ENCODE measurements around the gene PPP1R37.

The PPP1R37 gene

DNA sequence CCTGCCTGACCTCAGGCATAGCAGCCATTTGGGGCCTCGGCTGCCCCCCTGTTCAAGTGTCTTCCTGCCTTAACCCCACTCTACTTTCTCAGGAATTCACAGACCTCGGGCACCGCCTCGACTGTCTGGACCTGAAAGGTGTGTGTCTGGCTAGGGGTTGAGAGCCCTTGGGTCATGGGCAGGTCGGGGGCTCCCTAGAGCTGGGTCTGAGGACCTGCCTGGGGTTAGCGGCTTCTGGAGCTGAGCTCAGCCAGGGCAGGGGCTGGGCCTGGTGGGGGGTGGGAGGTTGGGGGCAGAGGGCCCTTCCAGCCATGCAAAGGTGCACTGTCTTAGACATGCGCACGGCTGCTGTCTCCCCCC, 47.1 kb downstream of the PPP1R37 start:
- no peak for DNase-seq

DNA sequence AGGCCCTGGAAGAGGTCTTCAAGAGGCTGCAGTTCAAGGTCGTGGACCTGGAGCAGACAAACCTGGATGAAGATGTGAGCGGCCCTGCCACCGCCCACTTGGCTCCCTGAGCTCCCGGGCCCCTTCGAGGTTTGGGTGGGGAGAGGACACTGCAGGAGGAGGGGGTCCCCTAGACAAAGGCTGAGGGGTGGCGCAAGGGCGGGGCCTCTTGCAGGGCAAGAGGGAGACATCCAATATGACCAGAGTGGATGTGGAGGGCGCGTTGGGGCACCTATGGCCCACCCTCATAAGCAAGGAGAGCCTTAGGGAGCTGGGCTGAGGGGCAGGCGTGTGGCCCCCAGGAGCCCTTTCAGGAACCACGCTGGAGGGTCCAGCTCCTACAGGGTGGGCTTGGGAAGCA, 47.6 kb downstream of the PPP1R37 start:
- DNase-seq = no peak

DNA sequence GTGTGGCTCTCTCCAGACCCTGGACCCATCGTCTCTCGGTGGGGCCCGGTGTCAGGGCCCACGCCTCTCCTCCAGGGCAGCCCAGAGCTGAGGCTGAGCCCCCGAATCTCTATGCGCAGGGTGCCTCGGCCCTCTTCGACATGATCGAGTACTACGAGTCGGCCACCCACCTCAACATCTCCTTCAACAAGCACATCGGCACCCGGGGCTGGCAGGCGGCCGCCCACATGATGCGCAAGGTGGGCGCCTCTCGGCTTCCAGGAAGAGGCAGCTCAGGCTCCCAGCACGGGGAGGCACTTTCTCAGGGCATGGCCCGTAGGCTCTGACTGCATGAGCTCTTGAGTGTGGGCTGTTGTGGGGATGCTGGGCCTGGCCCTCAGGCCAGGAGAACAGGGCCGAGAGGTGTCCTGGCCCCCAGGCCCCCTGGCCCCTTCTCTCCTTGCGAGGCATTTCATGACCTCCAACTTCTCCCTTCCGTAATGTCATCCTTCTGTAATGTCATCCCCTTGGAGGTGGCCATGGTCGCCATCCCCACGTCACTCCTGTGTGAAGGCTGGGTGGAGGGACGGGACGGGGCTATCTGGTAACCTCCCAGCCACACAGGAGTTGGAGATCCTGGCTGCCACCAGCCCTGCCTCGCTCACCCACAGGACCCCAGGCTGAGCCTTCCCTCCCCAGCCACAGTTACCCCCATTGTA, 48.4 kb downstream of the PPP1R37 start:
- DNase-seq = no peak

DNA sequence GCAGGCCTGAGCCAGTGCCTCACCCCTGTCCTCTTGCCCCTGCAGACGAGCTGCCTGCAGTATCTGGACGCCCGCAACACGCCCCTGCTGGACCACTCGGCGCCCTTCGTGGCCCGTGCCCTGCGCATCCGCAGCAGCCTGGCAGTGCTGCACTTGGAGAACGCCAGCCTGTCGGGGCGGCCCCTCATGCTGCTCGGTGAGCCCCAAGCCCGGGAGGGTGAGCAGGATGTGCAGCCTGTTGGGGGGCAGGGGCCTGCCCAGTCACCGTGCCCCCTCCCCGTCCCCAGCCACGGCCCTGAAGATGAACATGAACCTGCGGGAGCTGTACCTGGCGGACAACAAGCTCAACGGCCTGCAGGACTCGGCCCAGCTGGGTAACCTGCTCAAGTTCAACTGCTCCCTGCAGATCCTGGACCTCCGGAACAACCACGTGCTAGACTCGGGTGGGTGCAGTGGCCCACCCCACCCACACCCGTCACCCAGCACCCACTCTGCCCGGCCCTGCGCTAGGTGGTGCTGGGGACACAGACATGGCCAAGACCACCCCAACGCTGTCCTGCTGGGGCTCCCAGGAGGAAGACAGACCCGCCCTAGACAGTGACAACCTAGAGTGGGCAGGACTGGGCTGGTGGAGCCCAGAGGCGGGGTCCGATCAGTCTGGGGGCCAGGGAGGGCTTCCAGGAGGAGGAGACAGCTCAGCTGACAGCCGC, 49.2 kb downstream of the PPP1R37 start:
- no peak for DNase-seq

DNA sequence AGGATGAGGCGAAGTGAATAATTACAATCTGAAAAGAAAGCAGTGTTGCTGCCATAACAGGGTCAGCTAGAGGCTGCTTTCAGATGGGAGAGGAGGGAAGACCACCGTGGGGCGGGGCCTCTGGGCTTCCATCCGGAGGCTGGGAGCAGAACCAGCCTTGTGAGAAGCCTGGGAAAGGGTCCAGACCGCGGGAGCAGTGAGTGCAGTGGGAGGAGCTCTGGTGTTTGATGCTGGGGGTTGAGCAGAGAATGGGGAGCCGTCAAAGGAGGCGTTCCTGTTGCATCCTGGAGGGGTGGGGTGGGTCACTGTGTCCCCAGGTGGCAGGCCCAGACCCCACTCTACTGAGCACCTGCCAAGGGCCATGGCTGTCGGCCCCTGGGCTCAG, 49.7 kb downstream of the PPP1R37 start:
- no peak for DNase-seq

DNA sequence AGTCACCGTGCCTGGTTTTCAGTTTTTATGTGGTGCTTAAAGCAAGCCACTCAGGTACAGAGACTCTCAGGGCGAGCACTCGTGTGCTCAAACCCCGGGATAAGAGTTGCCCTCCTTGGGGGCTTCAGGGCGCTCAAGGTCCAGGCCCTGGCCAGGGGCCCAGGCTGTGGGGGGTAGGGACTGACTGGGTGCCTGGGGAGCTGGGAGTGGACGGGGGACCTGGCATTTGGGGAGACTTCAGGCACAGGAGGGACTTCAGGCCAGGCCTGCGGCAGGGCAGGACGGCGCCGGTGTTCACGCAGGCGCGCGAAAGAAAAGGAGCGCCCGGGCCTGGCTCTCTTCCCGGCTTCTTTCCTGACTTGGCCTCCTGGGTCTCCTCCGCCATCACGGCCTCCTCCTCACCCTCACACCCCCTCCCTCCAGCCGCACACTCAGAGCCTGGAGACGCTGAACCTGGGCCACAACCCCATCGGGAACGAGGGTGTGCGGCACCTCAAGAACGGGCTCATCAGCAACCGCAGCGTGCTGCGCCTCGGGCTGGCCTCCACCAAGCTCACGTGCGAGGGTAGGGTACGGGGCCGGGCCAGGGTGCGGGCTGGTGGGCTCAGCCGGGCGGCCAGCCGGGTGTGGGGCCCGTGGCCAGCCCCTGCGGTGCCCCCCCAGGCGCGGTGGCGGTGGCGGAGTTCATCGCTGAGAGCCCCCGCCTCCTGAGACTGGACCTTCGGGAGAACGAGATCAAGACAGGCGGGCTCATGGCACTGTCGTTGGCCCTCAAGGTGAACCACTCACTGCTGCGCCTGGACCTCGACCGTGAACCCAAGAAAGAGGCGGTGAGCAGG, 51.7 kb downstream of the PPP1R37 start:
- DNase-seq = no peak

DNA sequence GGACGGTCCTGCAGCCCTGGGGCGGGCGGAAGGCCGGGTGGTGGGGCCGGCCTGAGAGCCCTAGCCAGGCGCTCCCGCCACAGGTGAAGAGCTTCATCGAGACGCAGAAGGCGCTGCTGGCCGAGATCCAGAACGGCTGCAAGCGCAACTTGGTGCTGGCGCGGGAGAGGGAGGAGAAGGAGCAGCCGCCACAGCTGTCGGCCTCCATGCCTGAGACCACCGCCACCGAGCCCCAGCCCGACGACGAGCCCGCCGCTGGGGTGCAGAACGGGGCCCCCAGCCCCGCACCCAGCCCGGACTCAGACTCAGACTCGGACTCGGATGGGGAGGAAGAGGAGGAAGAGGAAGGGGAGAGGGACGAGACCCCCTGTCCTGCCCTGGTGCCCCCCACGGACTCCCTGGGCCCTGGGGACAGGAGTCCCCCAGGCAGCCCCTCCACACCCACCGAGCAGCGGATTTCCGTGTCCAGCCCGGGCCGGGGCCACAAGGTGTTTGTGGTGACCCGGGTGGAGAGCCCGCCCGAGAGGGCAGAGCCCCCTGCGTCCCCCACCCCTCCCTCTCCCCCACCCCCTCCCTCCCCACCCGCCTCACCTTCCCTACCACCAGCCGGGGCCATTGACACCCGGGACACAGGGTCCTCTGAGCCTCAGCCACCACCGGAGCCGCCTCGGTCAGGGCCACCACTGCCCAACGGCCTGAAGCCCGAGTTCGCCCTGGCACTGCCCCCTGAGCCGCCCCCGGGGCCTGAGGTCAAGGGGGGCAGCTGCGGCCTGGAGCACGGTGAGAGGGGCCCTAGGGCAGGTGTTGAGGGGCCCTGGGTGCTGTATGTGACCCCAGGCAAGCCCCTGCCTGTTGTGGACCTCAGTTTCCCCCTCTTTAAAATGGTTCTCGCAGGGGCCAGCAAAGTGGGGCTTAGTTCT, 52.6 kb downstream of the PPP1R37 start:
- DNase-seq = no peak

DNA sequence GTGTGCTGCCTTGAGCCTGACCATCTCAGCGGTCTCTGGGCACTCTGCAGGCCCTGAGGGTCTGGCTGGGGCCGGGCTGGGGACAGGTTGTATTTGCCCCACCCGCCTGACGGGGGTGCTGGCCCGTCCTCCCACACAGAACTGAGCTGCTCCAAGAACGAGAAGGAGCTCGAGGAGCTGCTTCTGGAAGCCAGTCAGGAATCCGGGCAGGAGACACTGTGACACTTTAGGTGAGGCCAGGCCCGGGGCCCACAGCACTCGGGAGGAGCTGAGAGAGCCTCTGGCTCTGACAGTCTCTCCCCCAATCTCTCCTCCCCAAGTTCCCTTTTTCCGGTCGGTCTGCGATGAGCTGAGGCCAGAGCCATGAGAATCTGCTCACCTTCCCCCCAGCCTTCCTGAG, 53.3 kb downstream of the PPP1R37 start:
- no peak for DNase-seq

DNA sequence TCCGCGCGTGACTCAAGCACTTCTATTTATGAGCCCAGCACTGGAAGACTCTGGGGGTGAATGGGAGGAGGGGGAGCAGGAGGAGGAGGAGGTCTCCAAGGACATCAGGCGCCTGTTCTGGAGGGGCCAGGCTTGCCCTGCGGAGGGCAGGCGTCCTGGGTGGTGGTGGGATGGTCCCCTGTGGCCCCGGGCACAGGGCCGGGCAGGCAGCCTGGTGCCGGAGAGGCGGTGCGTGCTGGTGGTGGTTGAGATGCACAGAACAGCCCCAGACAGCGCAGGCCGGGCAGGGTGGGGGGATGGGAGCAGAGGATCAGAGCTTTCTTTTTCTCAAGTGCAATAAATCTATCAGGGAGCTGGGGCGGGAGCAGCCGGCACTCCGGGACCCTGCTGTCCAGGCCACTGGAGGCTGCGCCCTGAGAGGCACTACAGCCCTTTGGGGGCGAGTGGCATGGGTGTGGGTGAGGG, 53.8 kb downstream of the PPP1R37 start:
- DNase-seq = no peak

DNA sequence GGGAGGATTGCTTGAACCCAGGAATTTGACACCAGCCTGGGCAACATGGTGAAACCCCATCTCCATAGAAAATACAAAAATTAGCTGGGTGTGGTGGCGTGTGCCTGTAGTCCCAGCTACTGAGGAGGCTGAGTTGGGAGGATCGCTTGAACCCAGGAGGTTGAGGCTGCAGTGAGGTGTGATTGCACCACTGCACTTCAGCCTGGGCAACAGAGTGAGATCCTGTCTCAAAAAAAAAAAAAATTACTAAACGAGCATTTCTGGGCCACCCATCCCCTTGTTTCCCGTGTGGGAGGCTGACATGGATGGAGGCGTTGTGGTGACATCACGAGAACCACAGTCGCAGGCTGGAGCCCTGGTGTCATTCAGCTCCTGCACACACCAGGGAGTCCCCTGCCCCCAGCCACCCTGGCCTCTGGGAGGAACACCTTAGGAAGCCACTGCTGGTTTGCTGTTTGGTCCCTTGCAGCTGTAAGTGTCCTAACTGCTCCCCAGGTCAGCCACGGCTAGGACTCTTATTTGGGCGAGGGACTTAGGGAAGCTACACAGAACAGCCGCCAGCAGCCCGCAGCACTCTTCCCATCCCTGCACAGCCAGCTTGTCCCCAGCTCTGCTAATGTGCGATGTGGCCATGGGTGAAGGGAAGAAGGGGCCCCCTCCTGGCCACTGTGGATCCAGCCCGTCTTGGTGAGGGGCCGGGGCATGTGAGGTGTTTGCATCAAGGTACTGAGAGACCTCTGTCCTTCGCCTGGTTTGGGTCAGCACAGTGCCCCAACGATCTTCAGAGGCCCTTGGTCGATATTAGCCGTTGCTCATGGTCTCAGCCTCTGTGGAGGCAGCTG, 55.1 kb downstream of the PPP1R37 start:
- DNase-seq = no peak

DNA sequence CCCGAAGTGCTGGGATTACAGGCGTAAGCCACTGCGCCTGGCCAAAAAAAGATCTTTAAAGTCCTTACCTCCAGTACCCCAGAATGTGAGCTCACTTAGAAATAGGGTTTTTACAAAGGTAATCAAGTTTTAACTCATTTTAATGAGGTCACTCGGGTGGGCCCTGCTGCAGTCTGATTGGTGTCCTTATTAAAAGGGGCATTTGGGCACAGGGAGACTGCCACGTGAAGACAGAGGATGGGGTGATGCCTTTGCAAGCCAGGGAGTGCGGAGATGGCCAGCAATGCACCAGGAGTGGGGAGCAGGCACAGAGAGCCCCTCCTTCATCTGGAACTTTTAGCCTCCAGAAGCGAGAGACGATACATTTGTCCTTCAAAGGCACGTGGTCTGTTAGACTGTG, 56.1 kb downstream of the PPP1R37 start:
- no peak for DNase-seq

DNA sequence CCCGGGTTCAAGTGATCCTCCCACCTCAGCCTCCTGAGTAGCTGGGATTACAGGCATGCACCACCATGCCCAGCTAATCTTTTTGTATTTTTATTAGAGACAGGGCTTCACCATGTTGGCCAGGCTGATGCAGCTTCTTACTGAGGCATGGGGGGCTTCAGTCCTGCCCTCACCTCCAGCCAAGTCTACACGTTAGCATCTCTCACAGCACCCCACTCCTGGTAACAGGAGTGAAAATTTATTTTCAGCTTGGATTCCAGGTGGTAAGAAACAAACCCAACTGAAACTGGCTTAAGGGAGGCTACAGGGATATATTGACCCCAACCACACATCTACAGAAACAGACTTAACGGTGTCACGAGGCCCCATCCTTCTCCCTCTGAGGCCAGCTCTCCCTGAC, 57.2 kb downstream of the PPP1R37 start:
- no peak for DNase-seq

DNA sequence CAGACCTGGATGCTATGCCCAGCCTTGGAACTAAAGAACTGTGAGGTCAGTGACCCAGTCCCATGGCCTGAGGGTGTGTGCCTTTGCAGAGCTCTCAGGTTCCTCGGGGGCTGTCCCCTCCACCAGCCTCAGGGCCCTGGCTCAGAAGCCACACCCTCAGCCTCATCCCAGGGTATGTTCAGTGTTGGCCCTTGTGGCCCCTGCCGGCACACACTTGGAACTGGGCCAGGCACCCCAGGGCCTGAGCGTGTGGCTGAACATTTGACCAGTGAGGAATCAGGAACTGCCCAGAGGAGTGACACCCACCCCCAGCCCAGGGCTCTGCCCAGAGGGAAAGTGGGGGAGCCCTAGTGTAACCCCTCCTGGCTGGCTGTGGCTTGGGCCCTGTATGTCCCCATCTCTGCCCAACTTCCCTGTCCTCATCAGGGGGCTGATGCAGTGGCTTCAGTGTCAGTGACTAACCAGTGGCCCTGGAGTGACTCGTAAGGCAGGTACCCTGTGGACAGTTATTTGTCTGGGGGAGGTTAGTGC, 57.8 kb downstream of the PPP1R37 start:
- no peak for DNase-seq

DNA sequence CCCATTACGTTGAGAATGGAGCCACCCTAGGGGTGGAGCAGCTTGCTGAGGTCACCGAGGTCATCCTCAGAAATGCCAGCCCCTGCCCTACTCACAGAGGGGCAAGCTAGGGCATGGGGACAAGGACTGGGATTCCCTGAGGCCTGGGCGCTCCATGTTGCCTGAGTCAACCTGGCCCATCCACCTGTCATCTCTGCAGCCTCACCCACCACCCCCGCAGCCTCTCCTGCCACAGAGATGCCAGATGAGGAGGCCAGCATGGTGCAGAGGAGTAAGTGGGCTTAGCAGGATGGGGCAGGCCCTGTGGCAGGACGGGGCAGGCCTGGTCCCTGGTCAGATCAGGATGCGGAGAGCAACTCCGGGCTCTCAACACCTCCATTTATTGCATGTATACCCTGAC, 58.3 kb downstream of the PPP1R37 start:
- no peak for DNase-seq

DNA sequence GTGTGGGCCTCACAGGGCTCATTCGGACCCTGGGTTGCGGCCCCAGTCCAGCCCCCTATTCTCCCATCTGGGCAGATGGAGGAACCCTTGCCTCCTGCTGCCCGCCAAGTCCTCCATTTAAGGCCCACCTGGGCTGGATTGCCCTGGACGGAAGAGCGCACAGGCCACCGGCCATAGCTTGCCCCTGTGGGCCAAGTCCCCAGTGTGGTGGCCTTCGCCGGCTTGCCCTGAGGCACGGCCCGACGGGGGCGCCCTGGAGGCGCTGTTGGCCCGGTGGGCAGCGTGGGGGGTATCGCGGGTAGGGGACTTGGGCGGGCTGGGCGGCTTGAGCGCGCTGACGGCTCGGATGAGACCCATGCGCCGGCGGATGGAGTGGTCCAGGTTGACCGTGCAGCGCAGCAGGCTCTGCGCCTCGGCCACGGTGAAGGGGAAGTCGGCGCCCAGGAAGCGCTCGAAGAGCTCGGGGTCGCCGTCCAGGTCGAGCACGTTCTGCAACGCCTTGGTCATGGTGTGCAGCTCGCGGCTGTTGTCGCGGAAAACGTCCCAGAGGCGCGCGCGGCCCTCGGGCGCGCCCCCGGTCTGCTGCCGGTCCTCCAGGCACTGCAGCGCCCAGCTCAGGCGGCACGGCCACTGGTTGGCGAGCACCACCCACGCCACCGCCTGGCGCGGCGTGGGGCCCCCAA, 59.0 kb downstream of the PPP1R37 start:
- no peak for DNase-seq

DNA sequence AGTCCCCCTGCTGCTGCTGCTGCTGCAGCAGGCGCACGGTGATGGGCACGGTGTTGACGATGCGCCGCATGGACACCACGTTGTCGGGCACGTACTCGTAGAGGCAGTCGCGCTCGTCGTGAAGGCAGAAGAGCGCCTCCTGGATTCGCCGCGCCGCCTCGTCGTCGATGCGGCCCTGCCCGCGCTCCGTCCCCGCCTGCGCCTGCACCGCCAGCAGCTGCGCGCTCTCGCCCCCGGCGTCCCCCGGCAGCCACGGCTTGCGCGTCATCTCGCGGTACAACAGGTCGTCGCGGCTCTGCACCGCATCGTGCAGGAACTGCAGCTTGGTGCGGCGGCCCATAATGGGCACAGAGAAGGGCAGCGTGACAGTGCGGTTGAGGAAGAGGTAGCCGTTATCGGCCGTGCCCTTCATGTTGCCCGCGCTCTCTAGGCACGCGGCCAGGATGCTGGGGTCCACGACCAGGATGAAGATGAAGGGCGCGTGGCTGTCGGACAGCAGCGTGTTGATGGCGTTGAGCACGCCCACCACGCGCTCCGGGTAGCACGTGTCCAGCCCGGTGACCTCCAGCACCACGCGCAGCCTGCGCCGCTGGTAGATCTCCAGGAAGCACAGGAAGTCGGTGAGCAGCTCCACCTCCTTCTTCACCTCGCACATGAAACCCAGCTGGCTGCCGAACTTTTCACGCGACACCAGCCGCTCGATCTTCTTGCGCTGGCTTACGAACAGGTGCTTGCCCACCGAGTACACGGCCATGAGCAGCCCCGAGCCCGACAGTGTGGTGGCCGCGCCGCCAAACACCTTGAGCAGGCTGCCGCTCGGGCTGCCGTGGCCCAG, 59.7 kb downstream of the PPP1R37 start:
- no peak for DNase-seq

DNA sequence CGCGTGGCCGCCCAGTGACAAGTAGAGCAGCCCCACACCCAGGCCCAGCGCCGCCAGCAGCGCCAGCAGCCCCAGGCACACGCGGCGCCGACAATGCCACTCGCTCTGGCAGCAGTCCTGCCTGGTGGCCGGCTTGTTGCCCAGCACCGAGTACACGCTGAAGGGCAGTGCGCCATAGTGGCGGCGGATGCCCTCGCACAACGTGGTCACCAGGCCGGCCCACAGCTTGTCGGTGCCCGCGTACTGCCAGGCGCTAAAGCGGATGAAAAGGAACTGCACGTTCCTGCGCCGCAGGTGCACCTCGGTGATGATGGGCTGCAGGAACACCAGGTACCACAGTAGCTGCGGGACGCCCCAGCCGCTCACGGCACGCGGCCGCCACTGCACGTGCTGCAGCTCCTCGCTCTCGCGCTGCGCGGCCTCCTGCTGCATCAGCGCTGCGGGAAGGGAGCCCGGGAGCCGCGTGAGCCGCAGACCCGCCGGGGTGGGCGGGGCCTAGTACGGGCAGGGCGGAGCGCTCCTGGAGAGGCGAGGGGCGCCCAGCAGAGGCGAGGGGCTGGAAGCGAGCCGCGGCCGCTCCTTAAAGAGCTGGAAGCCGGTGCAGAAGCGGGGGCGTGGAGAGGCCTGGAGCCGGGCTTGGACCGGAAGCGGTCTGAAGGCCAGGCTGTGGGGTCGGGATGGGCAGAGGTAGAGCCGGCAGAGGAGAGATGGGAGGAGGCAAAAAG, 60.5 kb downstream of the PPP1R37 start:
- DNase-seq = no peak

DNA sequence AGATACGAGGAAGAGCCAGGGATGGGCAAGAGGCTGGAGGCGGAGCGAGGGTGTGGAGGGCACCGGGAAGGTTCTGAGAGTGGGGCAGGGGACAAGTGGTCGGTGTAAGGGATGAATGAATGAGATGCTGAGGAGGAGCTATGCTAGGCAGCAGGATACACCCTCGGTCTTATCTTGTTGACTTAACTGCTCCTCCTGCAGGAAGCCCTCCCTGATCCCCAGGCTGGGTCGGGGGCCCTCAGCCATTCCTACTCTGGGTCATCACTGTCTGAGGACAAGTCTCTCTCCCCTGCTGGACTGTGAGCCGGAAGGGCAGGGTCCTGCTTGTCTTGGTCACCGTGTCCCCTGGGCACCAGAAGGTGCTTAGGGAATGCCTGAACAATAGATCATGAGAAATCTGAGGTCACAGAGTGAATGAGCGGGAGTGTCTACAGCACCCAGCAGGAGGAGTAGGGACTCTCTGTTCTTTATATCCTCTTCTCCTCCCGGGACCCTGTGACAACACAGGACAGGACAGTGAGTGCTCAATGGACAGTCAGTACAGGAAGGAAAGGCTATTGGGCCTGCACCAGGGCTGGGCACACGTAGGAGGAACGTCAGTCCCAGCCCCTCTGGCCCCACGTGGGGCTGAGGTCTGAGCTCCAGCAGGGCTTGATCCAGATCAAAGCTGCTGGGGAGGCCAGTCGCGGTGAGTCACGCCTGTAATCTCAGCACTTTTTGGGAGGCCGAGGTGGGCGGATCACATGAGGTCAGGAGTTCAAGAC, 61.3 kb downstream of the PPP1R37 start:
- no peak for DNase-seq
